Left ventricle myocardium inferior (tissue), 1 donor: ENCODE data around the gene FARS2. TPM values are rescaled to one million over a fixed set of nuclear protein-coding genes. Genes with fewer than 3 reads are reported as not detected.

Experiments
- DNase-seq: peaks from one replicate; pipeline ENCODE4 v3.0.0-alpha.2; 2020
- H3K27ac ChIP-seq: fragments of 200-600 bp; replicated peaks from 2 replicates; pipeline ENCODE4 v1.8.0; 2021
- H3K27me3 ChIP-seq: fragments of 200-600 bp; 2 replicates; pipeline ENCODE4 v1.8.0; 2021; ENCODE audit warnings: low read depth
- H3K36me3 ChIP-seq: fragments of 200-600 bp; 2 replicates; pipeline ENCODE4 v1.8.0; 2021
- H3K4me1 ChIP-seq: fragments of 200-600 bp; 2 replicates; pipeline ENCODE4 v1.8.0; 2021
- H3K4me3 ChIP-seq: fragments of 200-600 bp; 2 replicates; pipeline ENCODE4 v1.8.0; 2021; ENCODE audit warnings: mild to moderate bottlenecking, moderate library complexity
- H3K9me3 ChIP-seq: fragments of 200-600 bp; replicated peaks from 2 replicates; pipeline ENCODE4 v1.8.0; 2021
- intact Hi-C: fragments of 100-400 bp; cut with micrococcal nuclease; formaldehyde crosslinking; loops from one replicate; pipeline ENCODE4 v1.11.0; 2022
- total RNA-seq: library from RNA; stranded (reverse); fragmentation: NEBNext Ultra II Directional; extraction: Animal tissue kit (Norgen Biotek cat#: 25700); gene quantifications from one replicate; pipeline ENCODE4 v1.2.1, GENCODE V29; 2021
- TF ChIP-seq, protein P1 (sequence below): fragments of 200-600 bp; IDR thresholded peaks from 2 replicates; pipeline ENCODE4 v1.8.0; 2021; ENCODE audit warnings: antibody characterized with exemption, mild to moderate bottlenecking, borderline replicate concordance
- donor health status: DM: no; HTN: yes; CAD: no; lungs with severe emphysema.

Gene FARS2
- total RNA-seq, 1 donor from 2014 or later: 16.7 TPM

- Histone ChIP-seq H3K27me3 (no peaks in the 10 kb centered on the region), H3K27ac (no peak overlapping the region), H3K4me1 (peaks cover 13% of the 10 kb centered on the region), H3K9me3 (no peaks in the 10 kb centered on the region), H3K4me3 (no peak overlapping the region), H3K36me3 (peaks cover 9% of the 10 kb centered on the region)
- no peak for DNase-seq
- intact Hi-C loops: no loop called here
- TF ChIP-seq, protein P1, sequence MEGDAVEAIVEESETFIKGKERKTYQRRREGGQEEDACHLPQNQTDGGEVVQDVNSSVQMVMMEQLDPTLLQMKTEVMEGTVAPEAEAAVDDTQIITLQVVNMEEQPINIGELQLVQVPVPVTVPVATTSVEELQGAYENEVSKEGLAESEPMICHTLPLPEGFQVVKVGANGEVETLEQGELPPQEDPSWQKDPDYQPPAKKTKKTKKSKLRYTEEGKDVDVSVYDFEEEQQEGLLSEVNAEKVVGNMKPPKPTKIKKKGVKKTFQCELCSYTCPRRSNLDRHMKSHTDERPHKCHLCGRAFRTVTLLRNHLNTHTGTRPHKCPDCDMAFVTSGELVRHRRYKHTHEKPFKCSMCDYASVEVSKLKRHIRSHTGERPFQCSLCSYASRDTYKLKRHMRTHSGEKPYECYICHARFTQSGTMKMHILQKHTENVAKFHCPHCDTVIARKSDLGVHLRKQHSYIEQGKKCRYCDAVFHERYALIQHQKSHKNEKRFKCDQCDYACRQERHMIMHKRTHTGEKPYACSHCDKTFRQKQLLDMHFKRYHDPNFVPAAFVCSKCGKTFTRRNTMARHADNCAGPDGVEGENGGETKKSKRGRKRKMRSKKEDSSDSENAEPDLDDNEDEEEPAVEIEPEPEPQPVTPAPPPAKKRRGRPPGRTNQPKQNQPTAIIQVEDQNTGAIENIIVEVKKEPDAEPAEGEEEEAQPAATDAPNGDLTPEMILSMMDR: no peak
These were observed 223.4 kb downstream of the FARS2 start for GRCh38 chr6:5484692-5485091.

GRCh38 chr6:5486214-5486613, 224.9 kb downstream of the FARS2 start:
- TF ChIP-seq, protein P1: no peak
- no peak overlapping the region for H3K27ac ChIP-seq
- H3K4me3 ChIP-seq: no peak overlapping the region
- intact Hi-C loops: no loop called here
- DNase-seq: no peak
- H3K36me3 ChIP-seq: peaks cover 9% of the 10 kb centered on the region
- H3K27me3 ChIP-seq: no peaks in the 10 kb centered on the region
- peaks cover 4% of the 10 kb centered on the region for H3K4me1 ChIP-seq
- no peaks in the 10 kb centered on the region for H3K9me3 ChIP-seq

- intact Hi-C loops: no loop called here
- Histone ChIP-seq H3K27ac (no peak overlapping the region), H3K36me3 (peaks cover 9% of the 10 kb centered on the region), H3K4me1 (peaks cover 23% of the 10 kb centered on the region), H3K9me3 (no peaks in the 10 kb centered on the region), H3K4me3 (no peak overlapping the region), H3K27me3 (no peaks in the 10 kb centered on the region)
- TF ChIP-seq, protein P1: no peak
- no peak for DNase-seq
These were observed 229.3 kb downstream of the FARS2 start for GRCh38 chr6:5490501-5491069.

DNA sequence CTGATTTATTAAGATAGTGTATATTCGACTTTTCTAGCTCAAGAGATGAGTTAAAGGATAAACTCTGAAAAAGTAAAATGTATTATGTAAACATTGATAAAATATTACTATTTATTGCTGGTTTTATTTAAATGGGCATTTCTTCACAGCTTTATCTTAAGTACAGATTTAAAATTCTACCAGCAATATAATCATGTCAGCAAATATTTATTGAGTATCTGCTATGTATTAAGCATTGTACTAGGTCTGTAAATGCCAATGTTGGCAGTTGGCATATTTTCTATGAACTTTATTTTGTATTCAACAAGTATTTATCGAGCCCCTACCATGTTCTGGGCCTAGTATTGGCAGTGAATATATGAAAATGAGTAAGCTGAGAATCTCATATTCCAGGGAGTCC, 231.0 kb downstream of the FARS2 start:
- TF ChIP-seq, protein P1: no peak
- Histone ChIP-seq H3K36me3 (peaks cover 3% of the 10 kb centered on the region), H3K27me3 (no peaks in the 10 kb centered on the region), H3K4me3 (no peak overlapping the region), H3K27ac (no peak overlapping the region), H3K9me3 (no peaks in the 10 kb centered on the region), H3K4me1 (peaks cover 32% of the 10 kb centered on the region)
- intact Hi-C loops: no loop called here
- no peak for DNase-seq

DNA sequence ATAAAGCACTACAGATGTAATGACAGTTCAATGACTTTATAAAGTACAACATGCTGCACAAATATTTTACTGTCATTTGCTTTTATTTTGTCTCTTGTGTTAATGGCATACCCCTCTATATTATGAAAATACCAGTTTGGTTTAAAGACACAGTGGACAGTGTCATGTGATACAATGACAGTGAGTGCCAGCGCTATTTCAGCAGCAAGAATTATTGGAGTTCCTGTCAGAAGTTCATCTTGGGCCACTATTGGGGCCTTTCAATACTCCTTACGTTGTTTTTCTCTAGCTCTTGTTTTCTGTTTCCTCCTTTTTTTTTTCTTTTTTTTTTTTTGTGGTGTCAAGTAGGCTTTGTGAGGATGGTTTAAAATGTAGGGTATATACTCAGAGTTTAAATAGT, 232.5 kb downstream of the FARS2 start:
- no peak overlapping the region for H3K4me3 ChIP-seq
- DNase-seq: no peak
- TF ChIP-seq, protein P1: no peak
- no peak overlapping the region for H3K27ac ChIP-seq
- H3K4me1 ChIP-seq: peaks cover 33% of the 10 kb centered on the region
- intact Hi-C loops: no loop called here
- no peaks in the 10 kb centered on the region for H3K27me3 ChIP-seq
- H3K9me3 ChIP-seq: no peaks in the 10 kb centered on the region
- H3K36me3 ChIP-seq: no peaks in the 10 kb centered on the region
